DND-41 (cell line): ENCODE data around the gene CCDC69.

Source experiments
- CTCF ChIP-seq: IDR thresholded peaks from 2 replicates; pipeline ENCODE4 v1.5.1; 2012; ENCODE audit warnings: borderline replicate concordance, low read length, moderate library complexity, mild to moderate bottlenecking; ENCODE audit not compliant: poor library complexity, severe bottlenecking; ENCODE audit errors: extremely low read depth
- EZH2 ChIP-seq: IDR thresholded peaks from 3 replicates; pipeline ENCODE4 v1.6.1; 2012; ENCODE audit warnings: borderline replicate concordance, low read depth, mild to moderate bottlenecking, moderate library complexity, low read length, inconsistent platforms; ENCODE audit not compliant: severe bottlenecking

- TF ChIP-seq CTCF (no peak), EZH2 (no peak)
These were observed 7.5 kb upstream of the CCDC69 start for GRCh38 chr5:151231359-151231758.
